ENCODE data around the gene BMP10.
A peak's percentile ranks its signal among the peaks of the same experiment; 100 is the strongest.
"Not testable (repeated sequence)": the region's sequence is repeated elsewhere in the genome, so short reads cannot be mapped to it uniquely, and the experiment has no call there.

The BMP10 gene

GRCh38 chr2:68871159-68871764, at the start of gene BMP10:
BMP10 (minus strand) TSS chr2:68871397; CDS start chr2:68871358, 39 bp downstream.
- no peak for DNase-seq

GRCh38 chr2:68920481-68921170, 49.4 kb upstream of the BMP10 start:
- no peak for DNase-seq

GRCh38 chr2:68918497-68918896, 47.3 kb upstream of the BMP10 start:
- no peak for DNase-seq

- no peak for DNase-seq
These were observed 46.0 kb upstream of the BMP10 start for GRCh38 chr2:68917034-68917718.

GRCh38 chr2:68916226-68916625, 45.0 kb upstream of the BMP10 start:
- DNase-seq, result no peak

GRCh38 chr2:68915393-68915792, 44.2 kb upstream of the BMP10 start:
- DNase-seq, result no peak

- no peak for DNase-seq
These were observed 42.2 kb upstream of the BMP10 start for GRCh38 chr2:68913359-68913758.

GRCh38 chr2:68912732-68913131, 41.5 kb upstream of the BMP10 start:
- DNase-seq, result no peak

GRCh38 chr2:68912111-68912510, 40.9 kb upstream of the BMP10 start:
- no peak for DNase-seq

- DNase-seq, result no peak
These were observed 40.5 kb upstream of the BMP10 start for GRCh38 chr2:68911709-68912108.

GRCh38 chr2:68911246-68911645, 40.0 kb upstream of the BMP10 start:
- no peak for DNase-seq

- peak; percentile 68 for DNase-seq
These were observed 38.8 kb upstream of the BMP10 start for GRCh38 chr2:68909793-68910674.

GRCh38 chr2:68908392-68908970, 37.3 kb upstream of the BMP10 start:
- DNase-seq, result peak; percentile 83

GRCh38 chr2:68907920-68908253, 36.7 kb upstream of the BMP10 start:
- no peak for DNase-seq

GRCh38 chr2:68907232-68907919, 36.2 kb upstream of the BMP10 start:
- no peak for DNase-seq

GRCh38 chr2:68906716-68907115, 35.5 kb upstream of the BMP10 start:
- no peak for DNase-seq

GRCh38 chr2:68905116-68905515, 33.9 kb upstream of the BMP10 start:
- no peak for DNase-seq

- no peak for DNase-seq
These were observed 30.4 kb upstream of the BMP10 start for GRCh38 chr2:68901561-68901960.

GRCh38 chr2:68901199-68901514, 30.0 kb upstream of the BMP10 start:
- no peak for DNase-seq

- no peak for DNase-seq
These were observed 29.4 kb upstream of the BMP10 start for GRCh38 chr2:68900496-68901198.

- DNase-seq, result not testable (repeated sequence)
These were observed 24.8 kb upstream of the BMP10 start for GRCh38 chr2:68895981-68896380.

- no peak for DNase-seq
These were observed 18.3 kb upstream of the BMP10 start for GRCh38 chr2:68889500-68889899.
